GM12878 (cell line): ENCODE data around the gene SPDYE1. TPM values are rescaled to one million over a fixed set of nuclear protein-coding genes. Genes with fewer than 3 reads are reported as not detected.
A peak's percentile ranks its signal among the peaks of the same experiment; 100 is the strongest.

Source experiments
- BHLHE40 ChIP-seq, 2 experiments: fragments of 450-650 bp in 1 of 2; IDR thresholded peaks; 2 replicates each; pipeline ENCODE4 v1.6.1; 2011 to 2017; ENCODE audit warnings: low read depth in 2 of 2, borderline replicate concordance in 1 of 2, improper control_type of control experiment in 1 of 2, low read length in 1 of 2, mild to moderate bottlenecking in 1 of 2
- CBFB ChIP-seq: IDR thresholded peaks from 2 replicates; pipeline ENCODE4 v1.6.1; 2016; ENCODE audit warnings: antibody characterized with exemption, low read depth
- EED ChIP-seq: sonication (generic); IDR thresholded peaks from 2 replicates; pipeline ENCODE4 v1.6.1; 2016; ENCODE audit warnings: antibody characterized with exemption, low read depth
- FOS ChIP-seq: IDR thresholded peaks from 3 replicates; pipeline ENCODE4 v1.6.1; 2011; ENCODE audit warnings: borderline replicate concordance; ENCODE audit not compliant: insufficient read length; ENCODE audit errors: extremely low read depth
- GABPA ChIP-seq: IDR thresholded peaks from 2 replicates; pipeline ENCODE4 v1.6.1; 2014; ENCODE audit warnings: antibody characterized with exemption, low read depth, mild to moderate bottlenecking, inconsistent platforms
- HDGF ChIP-seq: fragments of 450-650 bp; IDR thresholded peaks from 2 replicates; pipeline ENCODE4 v1.6.1; 2016; ENCODE audit warnings: antibody characterized with exemption
- IKZF2 ChIP-seq, 2 experiments: fragments of 450-650 bp; IDR thresholded peaks; 2 replicates each; pipeline ENCODE4 v1.6.1; 2017; ENCODE audit warnings: mild to moderate bottlenecking in 2 of 2, moderate library complexity in 2 of 2
- MLLT1 ChIP-seq: fragments of 450-650 bp; IDR thresholded peaks from 2 replicates; pipeline ENCODE4 v1.6.1; 2016; ENCODE audit warnings: mild to moderate bottlenecking
- MTA2 ChIP-seq: fragments of 450-650 bp; IDR thresholded peaks from 2 replicates; pipeline ENCODE4 v1.6.1; 2016; ENCODE audit warnings: low read depth, mild to moderate bottlenecking, moderate library complexity
- NKRF ChIP-seq: fragments of 450-650 bp; conservative IDR thresholded peaks from 2 replicates; pipeline ENCODE4 v1.6.1; 2017; ENCODE audit warnings: mild to moderate bottlenecking, moderate library complexity
- NR2F1 ChIP-seq: fragments of 450-650 bp; conservative IDR thresholded peaks from 2 replicates; pipeline ENCODE4 v1.6.1; 2017; ENCODE audit warnings: mild to moderate bottlenecking
- PKNOX1 ChIP-seq: fragments of 450-650 bp; IDR thresholded peaks from 2 replicates; pipeline ENCODE4 v1.6.1; 2016; ENCODE audit warnings: mild to moderate bottlenecking
- POLR2A ChIP-seq: IDR thresholded peaks from 2 replicates; pipeline ENCODE4 v1.6.1; 2011; ENCODE audit warnings: low read depth, mild to moderate bottlenecking, low read length
- REST ChIP-seq: IDR thresholded peaks from 2 replicates; pipeline ENCODE4 v1.6.1; 2012; ENCODE audit warnings: mild to moderate bottlenecking, low read depth, low read length
- SMAD5 ChIP-seq: IDR thresholded peaks from 2 replicates; pipeline ENCODE4 v1.6.1; 2016; ENCODE audit warnings: antibody characterized with exemption, low read depth
- SUPT20H ChIP-seq: IDR thresholded peaks from 2 replicates; pipeline ENCODE4 v1.6.1; 2011; ENCODE audit warnings: low read depth, mild to moderate bottlenecking, low read length, moderate library complexity, borderline replicate concordance; ENCODE audit not compliant: control insufficient read depth
- TCF3 ChIP-seq: IDR thresholded peaks from 2 replicates; pipeline ENCODE4 v1.6.1; 2012; ENCODE audit warnings: low read depth, mild to moderate bottlenecking, low read length, borderline replicate concordance; ENCODE audit not compliant: insufficient read depth
- USF1 ChIP-seq: IDR thresholded peaks from 2 replicates; pipeline ENCODE4 v1.6.1; 2011; ENCODE audit warnings: borderline replicate concordance, low read depth, mild to moderate bottlenecking, moderate library complexity, mixed read lengths, low read length; ENCODE audit not compliant: insufficient read depth; ENCODE audit errors: extremely low read length
- polyA plus RNA-seq, 11 experiments: library from polyadenylated mRNA; depleted of rRNA in 4 of 11; unstranded in 6 of 11; stranded (reverse) in 5 of 11; fragments of >200 nt; fragmentation: Nextera tagmentation in 4 of 11; fragmentation: Illumina TruSeq in 1 of 11; extraction: Ambion mirVana in 4 of 11; extraction: Trizol in 1 of 11; gene quantifications; 1 replicate in 1 of 11; 2 replicates in 10 of 11; pipeline versions ENCODE4 v1.2.1 to v1.2.3, GENCODE V29; 2011 to 2016; ENCODE audit warnings: inconsistent platforms in 2 of 11, missing spikeins in 2 of 11, low read depth in 1 of 11
- total RNA-seq, 4 experiments: library from RNA; depleted of rRNA in 3 of 4; stranded (reverse); fragments of >200 nt in 3 of 4; fragmentation: Illumina TruSeq in 1 of 4; extraction: Trizol in 1 of 4; gene quantifications; 2 replicates each; pipeline versions ENCODE4 v1.2.1 to v1.2.3, GENCODE V29; 2013 to 2021

SPDYE1 gene
- total and polyA plus RNA-seq, 10 of the 15 experiments (the other 5 are each of a cell fraction or from before 2014, with no cell fraction given), result 0.04 to 1.3 (median 0.07) TPM; not detected in 3

GRCh38 chr7:44046321-44047061 lies 48.8 kb downstream of the SPDYE1 start (continued):
- TF ChIP-seq REST, result no peak
- TF ChIP-seq GABPA, result no peak
- TF ChIP-seq EED, result peak; percentile 32; the same call in 1 of the 2 replicates
- peak; percentile 67; the same call in 1 of the 2 replicates for TF ChIP-seq PKNOX1
- no peak for TF ChIP-seq SMAD5
- peak; percentile 35; the same call in 1 of the 2 replicates for TF ChIP-seq MTA2
- peak; percentile 53; a peak in 3 of 4 replicates for TF ChIP-seq IKZF2 (IDR thresholded peaks at IDR 0.05)
- no peak for TF ChIP-seq USF1
- TF ChIP-seq POLR2A, result 0 out of 2 replicates have a peak, but pooled peaks have one; percentile 44
- peak; percentile 90 for TF ChIP-seq HDGF
- TF ChIP-seq MLLT1, result 0 out of 2 replicates have a peak, but pooled peaks have one; percentile 23
- no peak for TF ChIP-seq CBFB
- no peak for TF ChIP-seq FOS
- no peak for TF ChIP-seq SUPT20H
- TF ChIP-seq BHLHE40 (IDR thresholded peaks at IDR 0.05; ENCODE audit: borderline replicate concordance in 1 of 2, low read depth in 2 of 2, low read length in 1 of 2), result peak in 1 of 2 experiments; percentile 17; a peak in 1 of 4 replicates
- TF ChIP-seq NKRF, result no peak
- peak; percentile 78 for TF ChIP-seq NR2F1
- TF ChIP-seq TCF3, result peak; percentile 52; the same call in 1 of the 2 replicates
